Endodermal cell (in vitro differentiated cells): ENCODE data around the gene MEI1. TPM values are rescaled to one million over a fixed set of nuclear protein-coding genes. Genes with fewer than 3 reads are reported as not detected.

Experiments used
- DNase-seq: peaks from one replicate; pipeline ENCODE4 v3.0.0-alpha.2; 2017
- H3K27ac ChIP-seq: 2 replicates; pipeline ENCODE4 v1.5.1; 2013; ENCODE audit warnings: mild to moderate bottlenecking, low read depth, low read length, moderate library complexity
- H3K27me3 ChIP-seq: 2 replicates; pipeline ENCODE4 v1.6.1; 2013; ENCODE audit warnings: mild to moderate bottlenecking, low read length, moderate library complexity; ENCODE audit not compliant: insufficient read depth, control insufficient read depth, poor library complexity, severe bottlenecking
- H3K36me3 ChIP-seq: 2 replicates; pipeline ENCODE4 v1.7.0; 2013; ENCODE audit warnings: mild to moderate bottlenecking, low read length, moderate library complexity; ENCODE audit not compliant: control insufficient read depth, insufficient read depth
- H3K4me1 ChIP-seq: one replicate; pipeline ENCODE4 v1.7.0; 2013; ENCODE audit warnings: low read length; ENCODE audit not compliant: control insufficient read depth, insufficient read depth
- H3K4me3 ChIP-seq: 2 replicates; pipeline ENCODE4 v1.5.1; 2013; ENCODE audit warnings: mild to moderate bottlenecking, low read length, moderate library complexity
- H3K9ac ChIP-seq: 2 replicates; pipeline ENCODE4 v1.6.1; 2013; ENCODE audit warnings: mild to moderate bottlenecking, low read length, moderate library complexity; ENCODE audit not compliant: poor library complexity, severe bottlenecking; ENCODE audit errors: extremely low read depth
- H3K9me3 ChIP-seq: 2 replicates; pipeline ENCODE4 v1.6.1; 2013; ENCODE audit warnings: mild to moderate bottlenecking, low read length, moderate library complexity; ENCODE audit not compliant: control insufficient read depth
- H3K27ac Mint-ChIP-seq: 2 replicates; pipeline ENCODE4 v1.8.0; 2020; ENCODE audit warnings: mixed read lengths
- H3K27me3 Mint-ChIP-seq: 2 replicates; pipeline ENCODE4 v1.8.0; 2021; ENCODE audit warnings: mild to moderate bottlenecking, mixed read lengths; ENCODE audit not compliant: insufficient read depth
- H3K36me3 Mint-ChIP-seq: 2 replicates; pipeline ENCODE4 v1.8.0; 2020; ENCODE audit warnings: low read depth, mixed read lengths
- H3K4me1 Mint-ChIP-seq: 2 replicates; pipeline ENCODE4 v1.8.0; 2020; ENCODE audit warnings: mixed read lengths
- H3K4me3 Mint-ChIP-seq: 2 replicates; pipeline ENCODE4 v1.8.0; 2020; ENCODE audit warnings: mild to moderate bottlenecking, moderate library complexity, mixed read lengths
- H3K9me3 Mint-ChIP-seq: 2 replicates; pipeline ENCODE4 v1.8.0; 2020; ENCODE audit warnings: mild to moderate bottlenecking, mixed read lengths
- WGBS, 2 experiments: methylation state at CpG; one replicate each; pipeline versions ENCODE4 v1.1.5 to v1.1.7; 2013; ENCODE audit warnings: missing lambda C conversion rate in 2 of 2, mixed read lengths in 1 of 2; ENCODE audit not compliant: insufficient coverage in 1 of 2, insufficient read length in 1 of 2; 5-methylcytosine and 5-hydroxymethylcytosine counted together
- total RNA-seq, 2 donors: library from RNA; stranded (reverse); fragmentation: NEBNext Ultra II Directional in 1 of 2; extraction: Animal tissue kit (Norgen Biotek cat#: 25700) in 1 of 2; gene quantifications; 2 replicates in 1 of 2; 3 replicates in 1 of 2; pipeline ENCODE4 v1.2.1, GENCODE V29; 2021
- TF ChIP-seq, protein P1 (sequence below): fragments of 200-600 bp; sonication (generic); conservative IDR thresholded peaks from 2 replicates; pipeline ENCODE4 v1.5.0; 2021; ENCODE audit warnings: antibody characterized with exemption, mild to moderate bottlenecking

Gene MEI1
- total RNA-seq, 2 donors from 2014 or later: 1.2 to 1.5 TPM

DNA sequence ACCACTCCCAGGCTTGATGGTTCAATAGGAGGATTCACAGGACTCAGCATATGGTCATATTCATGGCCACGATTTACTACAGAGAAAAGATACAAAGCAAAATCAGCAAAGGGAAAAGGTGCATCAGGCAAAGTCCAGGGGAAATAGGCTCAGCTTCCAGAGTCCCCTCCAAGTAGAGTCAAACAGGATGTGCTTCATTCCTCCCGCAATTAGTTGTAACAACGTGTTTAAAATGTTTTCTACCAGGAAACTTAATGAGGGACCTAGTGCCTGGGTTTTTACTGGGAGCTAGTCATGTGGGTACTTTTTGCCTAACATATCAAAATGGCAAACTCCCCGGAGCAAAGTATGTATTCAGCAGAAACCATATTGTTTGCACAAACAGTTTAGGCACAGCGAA is 118.7 kb downstream of the MEI1 start:
- Histone ChIP-seq H3K4me1 (no peaks in the 10 kb centered on the region), H3K4me3 (no peak overlapping the region), H3K9ac (no peak overlapping the region), H3K27me3 (no peaks in the 10 kb centered on the region), H3K9me3 (no peaks in the 10 kb centered on the region), H3K27ac (no peak overlapping the region), H3K36me3 (peaks cover 16% of the 10 kb centered on the region)
- H3K36me3 Mint-ChIP-seq: peaks cover 24% of the 10 kb centered on the region
- whole genome bisulfite sequencing, 2 experiments: 95 to 100% methylated on average over 5 of the region's 5 CpGs
- no peaks in the 10 kb centered on the region for H3K9me3 Mint-ChIP-seq
- DNase-seq: no peak
- H3K27ac Mint-ChIP-seq: no peak overlapping the region
- TF ChIP-seq, protein P1, sequence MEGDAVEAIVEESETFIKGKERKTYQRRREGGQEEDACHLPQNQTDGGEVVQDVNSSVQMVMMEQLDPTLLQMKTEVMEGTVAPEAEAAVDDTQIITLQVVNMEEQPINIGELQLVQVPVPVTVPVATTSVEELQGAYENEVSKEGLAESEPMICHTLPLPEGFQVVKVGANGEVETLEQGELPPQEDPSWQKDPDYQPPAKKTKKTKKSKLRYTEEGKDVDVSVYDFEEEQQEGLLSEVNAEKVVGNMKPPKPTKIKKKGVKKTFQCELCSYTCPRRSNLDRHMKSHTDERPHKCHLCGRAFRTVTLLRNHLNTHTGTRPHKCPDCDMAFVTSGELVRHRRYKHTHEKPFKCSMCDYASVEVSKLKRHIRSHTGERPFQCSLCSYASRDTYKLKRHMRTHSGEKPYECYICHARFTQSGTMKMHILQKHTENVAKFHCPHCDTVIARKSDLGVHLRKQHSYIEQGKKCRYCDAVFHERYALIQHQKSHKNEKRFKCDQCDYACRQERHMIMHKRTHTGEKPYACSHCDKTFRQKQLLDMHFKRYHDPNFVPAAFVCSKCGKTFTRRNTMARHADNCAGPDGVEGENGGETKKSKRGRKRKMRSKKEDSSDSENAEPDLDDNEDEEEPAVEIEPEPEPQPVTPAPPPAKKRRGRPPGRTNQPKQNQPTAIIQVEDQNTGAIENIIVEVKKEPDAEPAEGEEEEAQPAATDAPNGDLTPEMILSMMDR: no peak
- no peaks in the 10 kb centered on the region for H3K4me1 Mint-ChIP-seq
- no peaks in the 10 kb centered on the region for H3K27me3 Mint-ChIP-seq
- no peak overlapping the region for H3K4me3 Mint-ChIP-seq

DNA sequence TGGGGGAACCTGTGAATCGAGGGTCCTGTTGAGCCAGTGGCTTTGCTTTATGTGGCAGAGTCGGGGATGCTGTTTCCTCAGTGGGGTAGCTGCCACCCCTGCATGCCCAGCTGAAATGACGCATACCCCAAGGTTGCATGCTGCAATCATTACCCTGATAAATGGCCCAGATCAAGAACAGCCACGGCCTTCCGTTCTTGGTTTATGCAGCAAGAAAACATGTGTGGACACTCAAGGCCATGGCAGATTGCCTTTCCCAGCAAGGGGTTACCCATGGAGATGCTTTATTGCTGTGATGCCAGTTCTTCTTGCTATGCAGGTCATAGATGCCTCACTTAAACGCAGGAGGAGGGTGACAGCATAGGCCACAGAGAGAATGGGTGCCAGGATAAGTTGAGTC is 119.3 kb downstream of the MEI1 start:
- no peaks in the 10 kb centered on the region for H3K27me3 Mint-ChIP-seq

DNA sequence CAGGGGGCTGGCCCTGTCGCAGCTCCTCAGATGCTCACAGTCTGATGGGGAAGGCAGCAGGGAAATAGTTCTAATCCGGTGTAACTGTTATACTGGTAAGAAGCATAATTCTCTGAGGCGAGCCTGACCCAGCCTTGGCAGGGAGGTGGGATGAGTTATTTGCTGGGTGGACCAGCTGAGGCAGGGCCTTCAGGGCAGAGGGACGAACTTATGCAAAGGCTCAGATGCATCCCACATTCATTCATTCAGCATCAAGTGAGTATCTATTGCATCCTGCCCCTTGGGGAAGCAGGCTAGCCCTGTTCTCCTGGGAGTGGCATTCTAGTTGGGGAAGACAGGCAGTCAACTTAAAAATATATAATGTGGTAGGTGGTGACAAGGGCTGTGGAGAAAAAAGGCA is 120.0 kb downstream of the MEI1 start:
- Mint-ChIP-seq H3K4me3 (no peak overlapping the region), H3K36me3 (peaks cover 28% of the 10 kb centered on the region)
- 99 to 100% methylated on average over 2 to 4 of the region's 4 CpGs for WGBS, 2 experiments

More for the DNA sequence above, 119.3 kb downstream of the MEI1 start:
- no peak for DNase-seq
- H3K4me3 Mint-ChIP-seq: no peak overlapping the region
- Histone ChIP-seq H3K36me3 (peaks cover 13% of the 10 kb centered on the region), H3K4me3 (no peak overlapping the region), H3K27me3 (no peaks in the 10 kb centered on the region), H3K9ac (no peak overlapping the region), H3K9me3 (no peaks in the 10 kb centered on the region), H3K4me1 (no peaks in the 10 kb centered on the region), H3K27ac (no peak overlapping the region)
- WGBS, 2 experiments: 95 to 96% methylated on average over 6 of the region's 6 CpGs
- TF ChIP-seq, protein P1: no peak
- H3K36me3 Mint-ChIP-seq: peaks cover 26% of the 10 kb centered on the region
- no peaks in the 10 kb centered on the region for H3K9me3 Mint-ChIP-seq
- H3K4me1 Mint-ChIP-seq: no peaks in the 10 kb centered on the region
- no peak overlapping the region for H3K27ac Mint-ChIP-seq

More for the DNA sequence above, 120.0 kb downstream of the MEI1 start:
- no peaks in the 10 kb centered on the region for H3K27me3 ChIP-seq
- H3K9ac ChIP-seq: no peak overlapping the region
- H3K9me3 Mint-ChIP-seq: no peaks in the 10 kb centered on the region
- H3K27ac ChIP-seq: no peak overlapping the region
- DNase-seq: no peak
- H3K27ac Mint-ChIP-seq: no peak overlapping the region
- H3K4me1 Mint-ChIP-seq: no peaks in the 10 kb centered on the region
- H3K4me1 ChIP-seq: no peaks in the 10 kb centered on the region
- H3K27me3 Mint-ChIP-seq: no peaks in the 10 kb centered on the region
- no peaks in the 10 kb centered on the region for H3K9me3 ChIP-seq
- H3K36me3 ChIP-seq: peaks cover 8% of the 10 kb centered on the region
- TF ChIP-seq, protein P1: no peak
- H3K4me3 ChIP-seq: no peak overlapping the region
